Gastrocnemius medialis (tissue), 4 donors: ENCODE data around the gene AWAT2.

Source experiments
- POLR2A ChIP-seq, 2 donors: fragments of 450-650 bp; IDR thresholded peaks; one replicate each; pipeline ENCODE4 v1.6.1; 2017; ENCODE audit warnings: antibody characterized with exemption in 2 of 2, mild to moderate bottlenecking in 2 of 2, moderate library complexity in 2 of 2
- TF ChIP-seq, protein P1 (sequence below), 5 experiments: fragments of 450-650 bp in 3 of 5; fragments of 200-600 bp in 2 of 5; sonication (generic) in 2 of 5; IDR thresholded peaks in 4 of 5; conservative IDR thresholded peaks in 1 of 5; 1 replicate in 4 of 5; 2 replicates in 1 of 5; pipeline ENCODE4 v1.5.1; 2016 to 2019; ENCODE audit warnings: antibody characterized with exemption in 5 of 5, mild to moderate bottlenecking in 3 of 5, moderate library complexity in 3 of 5

DNA sequence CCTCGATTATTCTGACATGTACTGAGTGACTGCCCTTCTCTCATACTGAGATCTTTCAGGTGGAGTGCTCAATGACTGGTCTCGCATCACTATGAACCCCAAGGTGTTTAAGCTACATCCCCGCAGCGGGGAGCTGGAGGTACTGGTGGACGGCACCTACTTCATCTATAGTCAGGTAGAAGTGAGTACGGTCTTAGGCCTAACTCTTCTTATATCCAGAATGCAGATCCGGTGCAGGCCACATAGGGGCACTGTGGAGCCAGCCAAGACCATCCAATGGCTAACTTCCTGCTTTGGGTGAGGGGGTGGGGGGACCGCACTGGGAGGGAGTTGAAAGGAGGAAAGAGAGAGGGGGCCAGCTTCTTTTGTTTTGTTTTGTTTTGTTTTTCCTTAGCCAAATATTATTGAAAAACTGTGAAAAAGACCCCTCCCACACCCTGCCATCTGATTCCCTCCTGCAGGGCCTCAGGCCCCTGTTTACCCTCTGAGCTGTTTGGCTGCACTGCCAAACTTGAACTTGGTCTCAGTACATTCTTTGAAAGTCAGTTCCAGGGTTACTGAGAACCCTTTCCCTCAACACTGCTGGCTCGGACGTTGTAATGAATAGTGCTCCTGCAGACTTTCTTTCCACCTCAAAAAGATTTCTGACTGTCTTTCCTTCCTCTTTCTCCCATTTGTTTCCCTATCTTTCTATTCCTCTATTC, 16.2 kb downstream of the AWAT2 start:
- TF ChIP-seq, protein P1, sequence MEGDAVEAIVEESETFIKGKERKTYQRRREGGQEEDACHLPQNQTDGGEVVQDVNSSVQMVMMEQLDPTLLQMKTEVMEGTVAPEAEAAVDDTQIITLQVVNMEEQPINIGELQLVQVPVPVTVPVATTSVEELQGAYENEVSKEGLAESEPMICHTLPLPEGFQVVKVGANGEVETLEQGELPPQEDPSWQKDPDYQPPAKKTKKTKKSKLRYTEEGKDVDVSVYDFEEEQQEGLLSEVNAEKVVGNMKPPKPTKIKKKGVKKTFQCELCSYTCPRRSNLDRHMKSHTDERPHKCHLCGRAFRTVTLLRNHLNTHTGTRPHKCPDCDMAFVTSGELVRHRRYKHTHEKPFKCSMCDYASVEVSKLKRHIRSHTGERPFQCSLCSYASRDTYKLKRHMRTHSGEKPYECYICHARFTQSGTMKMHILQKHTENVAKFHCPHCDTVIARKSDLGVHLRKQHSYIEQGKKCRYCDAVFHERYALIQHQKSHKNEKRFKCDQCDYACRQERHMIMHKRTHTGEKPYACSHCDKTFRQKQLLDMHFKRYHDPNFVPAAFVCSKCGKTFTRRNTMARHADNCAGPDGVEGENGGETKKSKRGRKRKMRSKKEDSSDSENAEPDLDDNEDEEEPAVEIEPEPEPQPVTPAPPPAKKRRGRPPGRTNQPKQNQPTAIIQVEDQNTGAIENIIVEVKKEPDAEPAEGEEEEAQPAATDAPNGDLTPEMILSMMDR (IDR thresholded peaks at IDR 0.05 in 4 of 5, conservative IDR thresholded peaks at IDR 0.05 in 1 of 5) = peak in 4 of 5 experiments; percentile 13 to 52 (median 29)
- TF ChIP-seq POLR2A (IDR thresholded peaks at IDR 0.05) = no peak
